ENCODE measurements around the gene SPIN1. TPM values are rescaled to one million over a fixed set of nuclear protein-coding genes. Genes with fewer than 3 reads are reported as not detected.
A peak's percentile ranks its signal among the peaks of the same experiment; 100 is the strongest.

Gene SPIN1
- total RNA-seq, 1 donor from 2014 or later: 103 TPM

- TF ChIP-seq CTCF (IDR thresholded peaks at IDR 0.05): no peak
- no peak overlapping the region for H3K27ac Mint-ChIP-seq (ENCODE audit: unreplicated experiment)
- no peaks in the 10 kb centered on the region for H3K36me3 Mint-ChIP-seq (ENCODE audit: low read depth)
- no peak overlapping the region for H3K4me3 Mint-ChIP-seq (ENCODE audit: unreplicated experiment)
- H3K4me1 Mint-ChIP-seq (ENCODE audit: low read depth): no peaks in the 10 kb centered on the region
- H3K27me3 Mint-ChIP-seq (ENCODE audit: low read depth): no peaks in the 10 kb centered on the region
- no peaks in the 10 kb centered on the region for H3K9me3 Mint-ChIP-seq (ENCODE audit: low read depth)
- DNase-seq (ENCODE audit: low spot score): no peak
Measured at GRCh38 chr9:88497224-88497623, 109.0 kb downstream of the SPIN1 start.

GRCh38 chr9:88498880-88499279, 110.6 kb downstream of the SPIN1 start:
- no peak for TF ChIP-seq CTCF (IDR thresholded peaks at IDR 0.05)
- H3K4me3 Mint-ChIP-seq (ENCODE audit: unreplicated experiment): no peak overlapping the region
- H3K27ac Mint-ChIP-seq (ENCODE audit: unreplicated experiment): no peak overlapping the region
- peaks cover 3% of the 10 kb centered on the region for H3K4me1 Mint-ChIP-seq (ENCODE audit: low read depth)
- no peaks in the 10 kb centered on the region for H3K27me3 Mint-ChIP-seq (ENCODE audit: low read depth)
- H3K9me3 Mint-ChIP-seq (ENCODE audit: low read depth): no peaks in the 10 kb centered on the region
- H3K36me3 Mint-ChIP-seq (ENCODE audit: low read depth): no peaks in the 10 kb centered on the region
- DNase-seq (ENCODE audit: low spot score): no peak

- no peak for TF ChIP-seq CTCF (IDR thresholded peaks at IDR 0.05)
- no peaks in the 10 kb centered on the region for H3K9me3 Mint-ChIP-seq (ENCODE audit: low read depth)
- DNase-seq (ENCODE audit: low spot score): peak; percentile 9
- no peaks in the 10 kb centered on the region for H3K27me3 Mint-ChIP-seq (ENCODE audit: low read depth)
- no peaks in the 10 kb centered on the region for H3K36me3 Mint-ChIP-seq (ENCODE audit: low read depth)
- no peak overlapping the region for H3K27ac Mint-ChIP-seq (ENCODE audit: unreplicated experiment)
- H3K4me1 Mint-ChIP-seq (ENCODE audit: low read depth): peaks cover 3% of the 10 kb centered on the region
- no peak overlapping the region for H3K4me3 Mint-ChIP-seq (ENCODE audit: unreplicated experiment)
Measured at GRCh38 chr9:88501086-88501485, 112.8 kb downstream of the SPIN1 start.

- Mint-ChIP-seq H3K9me3 (ENCODE audit: low read depth) (no peaks in the 10 kb centered on the region), H3K27me3 (ENCODE audit: low read depth) (no peaks in the 10 kb centered on the region), H3K4me3 (ENCODE audit: unreplicated experiment) (no peak overlapping the region), H3K27ac (ENCODE audit: unreplicated experiment) (no peak overlapping the region), H3K36me3 (ENCODE audit: low read depth) (no peaks in the 10 kb centered on the region), H3K4me1 (ENCODE audit: low read depth) (peaks cover 3% of the 10 kb centered on the region)
- DNase-seq (ENCODE audit: low spot score): peak; percentile 65
- TF ChIP-seq CTCF (IDR thresholded peaks at IDR 0.05): no peak
Measured at GRCh38 chr9:88502552-88503034, 114.3 kb downstream of the SPIN1 start.

GRCh38 chr9:88503081-88503844, 115.0 kb downstream of the SPIN1 start:
- Mint-ChIP-seq H3K27ac (ENCODE audit: unreplicated experiment) (no peak overlapping the region), H3K4me1 (ENCODE audit: low read depth) (peaks cover 3% of the 10 kb centered on the region), H3K27me3 (ENCODE audit: low read depth) (no peaks in the 10 kb centered on the region), H3K36me3 (ENCODE audit: low read depth) (no peaks in the 10 kb centered on the region), H3K4me3 (ENCODE audit: unreplicated experiment) (no peak overlapping the region), H3K9me3 (ENCODE audit: low read depth) (no peaks in the 10 kb centered on the region)
- peak; percentile 79 for DNase-seq (ENCODE audit: low spot score)
- TF ChIP-seq CTCF (IDR thresholded peaks at IDR 0.05): no peak

Data from chondrocyte (in vitro differentiated cells).